T-helper 2 cell treated with Interferon-gamma antibody and Interleukin-4, amounts not matched to agents 5 μg/mL and 100 μg/mL, for 36 hours (primary cell): ENCODE data around the gene FAM72A.
"Not testable (repeated sequence)": the region's sequence is repeated elsewhere in the genome, so short reads cannot be mapped to it uniquely, and the experiment has no call there.

ENCODE experiments used
- DNase-seq: peaks from one replicate; pipeline ENCODE4 v3.0.0; 2021; ENCODE audit warnings: low spot score
- H3K27ac Mint-ChIP-seq: one replicate; pipeline ENCODE4 v1.8.0; 2021; ENCODE audit warnings: mild to moderate bottlenecking, mixed read lengths
- H3K27me3 Mint-ChIP-seq: one replicate; pipeline ENCODE4 v1.8.0; 2021; ENCODE audit warnings: low read depth, mixed read lengths
- H3K36me3 Mint-ChIP-seq: one replicate; pipeline ENCODE4 v1.8.0; 2021; ENCODE audit warnings: low read depth, mixed read lengths
- H3K4me1 Mint-ChIP-seq: one replicate; pipeline ENCODE4 v1.8.0; 2021; ENCODE audit warnings: low read depth, mixed read lengths
- H3K4me3 Mint-ChIP-seq: one replicate; pipeline ENCODE4 v1.8.0; 2022; ENCODE audit warnings: mild to moderate bottlenecking, moderate library complexity, mixed read lengths
- H3K9me3 Mint-ChIP-seq: one replicate; pipeline ENCODE4 v1.8.0; 2021; ENCODE audit warnings: mixed read lengths

Gene FAM72A

GRCh38 chr1:206224190-206224776 lies 21.6 kb upstream of the FAM72A start:
- H3K9me3 Mint-ChIP-seq, H3K27ac Mint-ChIP-seq, H3K4me3 Mint-ChIP-seq, DNase-seq, H3K4me1 Mint-ChIP-seq, H3K36me3 Mint-ChIP-seq, H3K27me3 Mint-ChIP-seq: not testable (repeated sequence)

- not testable (repeated sequence) for H3K27me3 Mint-ChIP-seq, H3K9me3 Mint-ChIP-seq, H3K4me3 Mint-ChIP-seq, H3K27ac Mint-ChIP-seq, H3K4me1 Mint-ChIP-seq, DNase-seq, H3K36me3 Mint-ChIP-seq
Measured at GRCh38 chr1:206221585-206221984, 18.9 kb upstream of the FAM72A start.

GRCh38 chr1:206220332-206221000 lies 17.8 kb upstream of the FAM72A start:
- H3K4me3 Mint-ChIP-seq = peak overlapping the region; percentile 41
- H3K27me3 Mint-ChIP-seq, DNase-seq, H3K27ac Mint-ChIP-seq, H3K36me3 Mint-ChIP-seq, H3K4me1 Mint-ChIP-seq, H3K9me3 Mint-ChIP-seq: not testable (repeated sequence)

GRCh38 chr1:206219514-206220331 lies 17.1 kb upstream of the FAM72A start:
- not testable (repeated sequence) for DNase-seq, H3K4me1 Mint-ChIP-seq, H3K27ac Mint-ChIP-seq, H3K4me3 Mint-ChIP-seq, H3K9me3 Mint-ChIP-seq, H3K36me3 Mint-ChIP-seq, H3K27me3 Mint-ChIP-seq

- not testable (repeated sequence) for H3K4me1 Mint-ChIP-seq, DNase-seq, H3K4me3 Mint-ChIP-seq, H3K27ac Mint-ChIP-seq, H3K27me3 Mint-ChIP-seq, H3K9me3 Mint-ChIP-seq, H3K36me3 Mint-ChIP-seq
Measured at GRCh38 chr1:206218765-206219164, 16.1 kb upstream of the FAM72A start.

- H3K4me3 Mint-ChIP-seq, H3K27ac Mint-ChIP-seq, H3K4me1 Mint-ChIP-seq, H3K36me3 Mint-ChIP-seq, DNase-seq, H3K9me3 Mint-ChIP-seq, H3K27me3 Mint-ChIP-seq: not testable (repeated sequence)
Measured at GRCh38 chr1:206218285-206218684, 15.6 kb upstream of the FAM72A start.

GRCh38 chr1:206215600-206216392 lies 13.2 kb upstream of the FAM72A start:
- not testable (repeated sequence) for H3K9me3 Mint-ChIP-seq, H3K36me3 Mint-ChIP-seq, H3K4me3 Mint-ChIP-seq, H3K27ac Mint-ChIP-seq, H3K27me3 Mint-ChIP-seq, H3K4me1 Mint-ChIP-seq, DNase-seq

GRCh38 chr1:206210802-206211201 lies 8.2 kb upstream of the FAM72A start:
- H3K27ac Mint-ChIP-seq, DNase-seq, H3K4me1 Mint-ChIP-seq, H3K36me3 Mint-ChIP-seq, H3K9me3 Mint-ChIP-seq, H3K27me3 Mint-ChIP-seq, H3K4me3 Mint-ChIP-seq: not testable (repeated sequence)

GRCh38 chr1:206205569-206205968 lies 2.9 kb upstream of the FAM72A start:
- not testable (repeated sequence) for H3K4me1 Mint-ChIP-seq, H3K4me3 Mint-ChIP-seq, DNase-seq, H3K36me3 Mint-ChIP-seq, H3K27ac Mint-ChIP-seq, H3K9me3 Mint-ChIP-seq, H3K27me3 Mint-ChIP-seq

GRCh38 chr1:206204871-206205270 lies 2.2 kb upstream of the FAM72A start:
- Mint-ChIP-seq H3K4me3 (peak overlapping the region; percentile 91), H3K27ac (peak overlapping the region; percentile 87)
- DNase-seq, H3K9me3 Mint-ChIP-seq, H3K36me3 Mint-ChIP-seq, H3K27me3 Mint-ChIP-seq, H3K4me1 Mint-ChIP-seq: not testable (repeated sequence)

GRCh38 chr1:206204159-206204511 lies 1.5 kb upstream of the FAM72A start:
- not testable (repeated sequence) for DNase-seq, H3K4me1 Mint-ChIP-seq, H3K9me3 Mint-ChIP-seq, H3K36me3 Mint-ChIP-seq, H3K27me3 Mint-ChIP-seq
- Mint-ChIP-seq H3K4me3 (peak overlapping the region; percentile 63), H3K27ac (peak overlapping the region; percentile 75)

GRCh38 chr1:206203364-206204158 lies 922 bp upstream of the FAM72A start, which contains the start of gene SRGAP2:
TSS of gene SRGAP2 (plus strand) at chr1:206203541. CDS start at chr1:206205971, 2,430 bp downstream.
- not testable (repeated sequence) for H3K4me1 Mint-ChIP-seq, H3K27me3 Mint-ChIP-seq, H3K9me3 Mint-ChIP-seq, H3K36me3 Mint-ChIP-seq
- peak; percentile 70 for DNase-seq
- Mint-ChIP-seq H3K27ac (peak within 1 kb of the TSS; percentile 83), H3K4me3 (peak within 1 kb of the TSS; percentile 83)

GRCh38 chr1:206196748-206197424 lies 5.8 kb downstream of the FAM72A start:
- not testable (repeated sequence) for H3K27ac Mint-ChIP-seq, H3K36me3 Mint-ChIP-seq, DNase-seq

More at GRCh38 chr1:206196748-206197424, 5.8 kb downstream of the FAM72A start:
- H3K4me1 Mint-ChIP-seq, H3K4me3 Mint-ChIP-seq, H3K27me3 Mint-ChIP-seq, H3K9me3 Mint-ChIP-seq: not testable (repeated sequence)
